CD4-positive, alpha-beta T cell treated with Interleukin-12 subunit alpha and Interleukin-12 subunit beta, for 1 hour (primary cell): Measurements from ENCODE around the gene RGS6.

Source experiments
- DNase-seq: peaks from one replicate; pipeline ENCODE4 v3.0.0-alpha.2; 2020

RGS6 gene

GRCh38 chr14:72332046-72332445, 399.8 kb downstream of the RGS6 start:
- no peak for DNase-seq

- DNase-seq: no peak
These were observed 400.6 kb downstream of the RGS6 start for GRCh38 chr14:72332871-72333270.

GRCh38 chr14:72333357-72333756, 401.1 kb downstream of the RGS6 start:
- DNase-seq: no peak

GRCh38 chr14:72336311-72336980, 404.2 kb downstream of the RGS6 start:
- DNase-seq: no peak

GRCh38 chr14:72341237-72341636, 409.0 kb downstream of the RGS6 start:
- no peak for DNase-seq

GRCh38 chr14:72341686-72342085, 409.5 kb downstream of the RGS6 start:
- DNase-seq: no peak

GRCh38 chr14:72347118-72347517, 414.9 kb downstream of the RGS6 start:
- DNase-seq: no peak

- no peak for DNase-seq
These were observed 418.0 kb downstream of the RGS6 start for GRCh38 chr14:72350215-72350614.

- DNase-seq: no peak
These were observed 419.8 kb downstream of the RGS6 start for GRCh38 chr14:72352012-72352411.

- no peak for DNase-seq
These were observed 434.4 kb downstream of the RGS6 start for GRCh38 chr14:72366619-72367018.

GRCh38 chr14:72369106-72369505, 436.9 kb downstream of the RGS6 start:
- no peak for DNase-seq

- no peak for DNase-seq
These were observed 444.8 kb downstream of the RGS6 start for GRCh38 chr14:72377016-72377415.

- no peak for DNase-seq
These were observed 448.2 kb downstream of the RGS6 start for GRCh38 chr14:72380456-72380855.

- no peak for DNase-seq
These were observed 451.6 kb downstream of the RGS6 start for GRCh38 chr14:72383865-72384264.

- DNase-seq: no peak
These were observed 455.5 kb downstream of the RGS6 start for GRCh38 chr14:72387726-72388125.

- no peak for DNase-seq
These were observed 457.0 kb downstream of the RGS6 start for GRCh38 chr14:72389200-72389599.

GRCh38 chr14:72401101-72401625, 468.9 kb downstream of the RGS6 start:
- no peak for DNase-seq

- DNase-seq: peak; percentile 17
These were observed 469.6 kb downstream of the RGS6 start for GRCh38 chr14:72401632-72402376.

GRCh38 chr14:72402377-72402772, 470.1 kb downstream of the RGS6 start:
- no peak for DNase-seq

- no peak for DNase-seq
These were observed 472.0 kb downstream of the RGS6 start for GRCh38 chr14:72404106-72404774.

GRCh38 chr14:72404998-72405397, 472.8 kb downstream of the RGS6 start:
- no peak for DNase-seq

- DNase-seq: no peak
These were observed 475.8 kb downstream of the RGS6 start for GRCh38 chr14:72408020-72408419.

GRCh38 chr14:72409047-72409446, 476.8 kb downstream of the RGS6 start:
- no peak for DNase-seq
